Measurements from ENCODE around the gene MLXIP. TPM values are rescaled to one million over a fixed set of nuclear protein-coding genes. Genes with fewer than 3 reads are reported as not detected.

MLXIP gene
- total and polyA plus RNA-seq, 2 of the 4 experiments (the other 2 are of a cell fraction) = 2.7 to 10.8 TPM

DNA sequence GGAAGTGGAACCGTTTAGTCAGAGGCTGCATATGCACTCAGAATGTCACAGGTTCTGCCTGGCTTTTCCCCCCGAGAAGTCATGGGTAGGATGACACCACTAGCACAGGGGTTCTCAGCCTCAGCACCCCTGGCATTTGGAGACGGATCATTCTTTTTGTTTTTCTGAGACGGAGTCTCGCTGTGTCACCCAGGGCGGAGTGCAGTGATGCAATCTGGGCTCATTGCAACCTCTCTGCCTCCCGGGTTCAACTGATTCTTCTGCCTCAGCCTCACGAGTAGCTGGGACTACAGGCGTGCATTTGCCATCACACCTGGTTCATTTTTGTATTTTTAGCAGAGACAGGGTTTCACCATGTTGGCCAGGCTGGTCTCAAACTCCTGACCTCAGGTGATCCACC is 28.7 kb upstream of the MLXIP start:
- H4K8ac ChIP-seq (ENCODE audit: low read depth in 2 of 2, low read length in 2 of 2) = no peak overlapping the region
- H3K79me1 ChIP-seq (ENCODE audit: low read depth in 1 of 2, low read length in 2 of 2) = no peaks in the 10 kb centered on the region
- CTCF ChIA-PET = no interaction called here
- no peak overlapping the region for H3K56ac ChIP-seq (ENCODE audit: extremely low read depth, insufficient read depth, low read length)
- H4K5ac ChIP-seq (ENCODE audit: low read depth, low read length) = no peak overlapping the region
- no peak for ATAC-seq (ENCODE audit: low read depth)
- in situ Hi-C loops (cut with MboI; ENCODE audit: low sequenced_read_pairs) = no loop called here
- no peaks in the 10 kb centered on the region for H3K9me1 ChIP-seq (ENCODE audit: insufficient read depth, low read length)
- 98% methylated on average over 9 of the region's 9 CpGs; no CpG with 5 or more reads in 1 of the 2 experiments for WGBS, 2 experiments (ENCODE audit: extremely low coverage in 2 of 2, insufficient read length in 1 of 2)
- peaks cover 6% of the 10 kb centered on the region for H3K36me3 ChIP-seq (ENCODE audit: control insufficient read depth, insufficient read depth, low read length)
- H3K18ac ChIP-seq (ENCODE audit: low read depth, low read length) = no peak overlapping the region
- no peak overlapping the region for H2AFZ ChIP-seq (replicated peaks; ENCODE audit: low read length, poor library complexity)
- no peak overlapping the region for H2BK5ac ChIP-seq (ENCODE audit: low read depth, low read length, poor library complexity, severe bottlenecking)
- no peaks in the 10 kb centered on the region for H3K9me3 ChIP-seq (ENCODE audit: control insufficient read depth, insufficient read depth, low read length)
- H3K4me2 ChIP-seq (ENCODE audit: low read depth, low read length) = no peak overlapping the region
- H2BK15ac ChIP-seq (ENCODE audit: low read depth, low read length) = no peak overlapping the region
- peaks cover 7% of the 10 kb centered on the region for H3K4me1 ChIP-seq (ENCODE audit: control insufficient read depth, insufficient read depth, low read length)
- POLR2A ChIA-PET (ENCODE audit: unreplicated experiment) = no interaction called here
- H4K20me1 ChIP-seq (ENCODE audit: insufficient read depth, low read length) = peaks cover 12% of the 10 kb centered on the region; the same call in 1 of the 2 replicates
- intact Hi-C loops (cut with micrococcal nuclease) = no loop called here
- no peak overlapping the region for H3K27ac ChIP-seq (ENCODE audit: insufficient read depth, low read length)
- H2AK5ac ChIP-seq (ENCODE audit: low read depth, low read length) = no peak overlapping the region
- no peak overlapping the region for H3K14ac ChIP-seq (replicated peaks; ENCODE audit: low read depth, low read length)
- H3K9ac ChIP-seq (ENCODE audit: low read depth, low read length) = no peak overlapping the region
- no peak overlapping the region for H2BK120ac ChIP-seq (ENCODE audit: low read depth, low read length)
- H2BK20ac ChIP-seq (ENCODE audit: low read depth, low read length) = no peak overlapping the region
- H4K91ac ChIP-seq (ENCODE audit: insufficient read depth, low read depth, low read length) = no peak overlapping the region
- H2AK9ac ChIP-seq (replicated peaks; ENCODE audit: low read depth, low read length, poor library complexity) = peak overlapping the region; percentile 70
- no peak overlapping the region for H3K4me3 ChIP-seq (ENCODE audit: insufficient read depth, low read depth, low read length)
- TF ChIP-seq CEBPB (IDR thresholded peaks at IDR 0.05; ENCODE audit: low read depth, low read length) (no peak), MXI1 (IDR thresholded peaks at IDR 0.05; ENCODE audit: borderline replicate concordance, low read depth, low read length) (no peak), NFE2L2 (IDR thresholded peaks at IDR 0.05; ENCODE audit: low read depth, low read length) (no peak), SMC3 (IDR thresholded peaks at IDR 0.05; ENCODE audit: low read depth, low read length) (no peak), CHD1 (IDR thresholded peaks at IDR 0.05; ENCODE audit: low read depth, low read length) (no peak), BHLHE40 (IDR thresholded peaks at IDR 0.05; ENCODE audit: low read depth, low read length) (no peak), RAD21 (IDR thresholded peaks at IDR 0.05; ENCODE audit: low read length) (no peak), MAZ (IDR thresholded peaks at IDR 0.05; ENCODE audit: borderline replicate concordance, low read depth, low read length) (no peak)
- TF ChIP-seq, protein P1, sequence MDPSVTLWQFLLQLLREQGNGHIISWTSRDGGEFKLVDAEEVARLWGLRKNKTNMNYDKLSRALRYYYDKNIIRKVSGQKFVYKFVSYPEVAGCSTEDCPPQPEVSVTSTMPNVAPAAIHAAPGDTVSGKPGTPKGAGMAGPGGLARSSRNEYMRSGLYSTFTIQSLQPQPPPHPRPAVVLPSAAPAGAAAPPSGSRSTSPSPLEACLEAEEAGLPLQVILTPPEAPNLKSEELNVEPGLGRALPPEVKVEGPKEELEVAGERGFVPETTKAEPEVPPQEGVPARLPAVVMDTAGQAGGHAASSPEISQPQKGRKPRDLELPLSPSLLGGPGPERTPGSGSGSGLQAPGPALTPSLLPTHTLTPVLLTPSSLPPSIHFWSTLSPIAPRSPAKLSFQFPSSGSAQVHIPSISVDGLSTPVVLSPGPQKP (IDR thresholded peaks at IDR 0.05; ENCODE audit: borderline replicate concordance, low read depth, low read length) = no peak
- TF ChIP-seq, protein P2, sequence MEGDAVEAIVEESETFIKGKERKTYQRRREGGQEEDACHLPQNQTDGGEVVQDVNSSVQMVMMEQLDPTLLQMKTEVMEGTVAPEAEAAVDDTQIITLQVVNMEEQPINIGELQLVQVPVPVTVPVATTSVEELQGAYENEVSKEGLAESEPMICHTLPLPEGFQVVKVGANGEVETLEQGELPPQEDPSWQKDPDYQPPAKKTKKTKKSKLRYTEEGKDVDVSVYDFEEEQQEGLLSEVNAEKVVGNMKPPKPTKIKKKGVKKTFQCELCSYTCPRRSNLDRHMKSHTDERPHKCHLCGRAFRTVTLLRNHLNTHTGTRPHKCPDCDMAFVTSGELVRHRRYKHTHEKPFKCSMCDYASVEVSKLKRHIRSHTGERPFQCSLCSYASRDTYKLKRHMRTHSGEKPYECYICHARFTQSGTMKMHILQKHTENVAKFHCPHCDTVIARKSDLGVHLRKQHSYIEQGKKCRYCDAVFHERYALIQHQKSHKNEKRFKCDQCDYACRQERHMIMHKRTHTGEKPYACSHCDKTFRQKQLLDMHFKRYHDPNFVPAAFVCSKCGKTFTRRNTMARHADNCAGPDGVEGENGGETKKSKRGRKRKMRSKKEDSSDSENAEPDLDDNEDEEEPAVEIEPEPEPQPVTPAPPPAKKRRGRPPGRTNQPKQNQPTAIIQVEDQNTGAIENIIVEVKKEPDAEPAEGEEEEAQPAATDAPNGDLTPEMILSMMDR (conservative IDR thresholded peaks at IDR 0.05; ENCODE audit: low read depth, low read length) = no peak
- TF ChIP-seq, protein P3, sequence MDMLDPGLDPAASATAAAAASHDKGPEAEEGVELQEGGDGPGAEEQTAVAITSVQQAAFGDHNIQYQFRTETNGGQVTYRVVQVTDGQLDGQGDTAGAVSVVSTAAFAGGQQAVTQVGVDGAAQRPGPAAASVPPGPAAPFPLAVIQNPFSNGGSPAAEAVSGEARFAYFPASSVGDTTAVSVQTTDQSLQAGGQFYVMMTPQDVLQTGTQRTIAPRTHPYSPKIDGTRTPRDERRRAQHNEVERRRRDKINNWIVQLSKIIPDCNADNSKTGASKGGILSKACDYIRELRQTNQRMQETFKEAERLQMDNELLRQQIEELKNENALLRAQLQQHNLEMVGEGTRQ (IDR thresholded peaks at IDR 0.05; ENCODE audit: low read depth, low read length) = no peak
- dilution Hi-C loops (cut with HindIII; ENCODE audit: low sequenced_read_pairs, unreplicated experiment) = no loop called here
- H3K27me3 ChIP-seq (ENCODE audit: control insufficient read depth, insufficient read depth, low read length) = no peaks in the 10 kb centered on the region
- BruUV-seq (replicated peaks) = no TSS peak
- DNase-seq = no peak
- H3K23ac ChIP-seq (ENCODE audit: low read depth, low read length) = no peak overlapping the region
- H3K4ac ChIP-seq (ENCODE audit: low read depth, low read length) = no peak overlapping the region

All from IMR-90 (cell line).